Frontal cortex (tissue), 4 donors: ENCODE results near the gene SLC5A9. TPM values are rescaled to one million over a fixed set of nuclear protein-coding genes. Genes with fewer than 3 reads are reported as not detected.

Source experiments
- DNase-seq, 2 donors: peaks; one replicate each; pipeline ENCODE4 v3.0.0; 2012; ENCODE audit warnings: low spot score in 2 of 2
- FAIRE-seq: peaks from 2 replicates; lab custom pipeline; 2012; peaks lifted over from hg19 to GRCh38; lab: Jason Lieb, UNC
- total RNA-seq: library from RNA; depleted of rRNA; stranded (reverse); fragments of >200 nt; gene quantifications from one replicate; pipeline ENCODE4 v1.2.3, GENCODE V29; 2014
- donor health status: control.
- donor health status: control.
- donor health status: control.

The SLC5A9 gene
- not detected for total RNA-seq

- DNase-seq, result no peak
- no peak for FAIRE-seq
These were observed at the start of gene SLC5A9 for GRCh38 chr1:48222501-48223242. Gene SLC5A9, plus strand, starts transcription at chr1:48222716. Its CDS starts 21 bp downstream, at chr1:48222737.

DNA sequence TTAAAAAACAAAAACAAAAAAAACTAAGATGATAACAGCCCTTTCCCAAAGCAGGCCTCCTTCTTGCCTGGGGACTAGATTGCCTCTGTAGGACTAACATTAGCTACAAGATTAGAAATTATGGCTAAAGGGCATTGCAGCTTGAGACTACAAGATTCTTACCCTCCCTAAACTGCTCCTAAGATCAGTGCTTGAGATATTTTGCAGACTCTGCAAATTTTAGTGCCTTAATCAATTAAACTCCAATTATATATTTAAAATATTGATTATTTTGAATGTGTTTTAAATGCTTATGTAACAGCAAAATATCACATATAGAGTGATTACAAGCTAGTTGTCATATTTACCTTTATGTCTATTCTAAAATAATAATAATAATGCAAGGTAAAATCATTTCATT lies 47.4 kb upstream of the SLC5A9 start:
- DNase-seq, result no peak
- no peak for FAIRE-seq

GRCh38 chr1:48177257-48177656 lies 45.3 kb upstream of the SLC5A9 start:
- DNase-seq, result no peak
- FAIRE-seq, result no peak

DNA sequence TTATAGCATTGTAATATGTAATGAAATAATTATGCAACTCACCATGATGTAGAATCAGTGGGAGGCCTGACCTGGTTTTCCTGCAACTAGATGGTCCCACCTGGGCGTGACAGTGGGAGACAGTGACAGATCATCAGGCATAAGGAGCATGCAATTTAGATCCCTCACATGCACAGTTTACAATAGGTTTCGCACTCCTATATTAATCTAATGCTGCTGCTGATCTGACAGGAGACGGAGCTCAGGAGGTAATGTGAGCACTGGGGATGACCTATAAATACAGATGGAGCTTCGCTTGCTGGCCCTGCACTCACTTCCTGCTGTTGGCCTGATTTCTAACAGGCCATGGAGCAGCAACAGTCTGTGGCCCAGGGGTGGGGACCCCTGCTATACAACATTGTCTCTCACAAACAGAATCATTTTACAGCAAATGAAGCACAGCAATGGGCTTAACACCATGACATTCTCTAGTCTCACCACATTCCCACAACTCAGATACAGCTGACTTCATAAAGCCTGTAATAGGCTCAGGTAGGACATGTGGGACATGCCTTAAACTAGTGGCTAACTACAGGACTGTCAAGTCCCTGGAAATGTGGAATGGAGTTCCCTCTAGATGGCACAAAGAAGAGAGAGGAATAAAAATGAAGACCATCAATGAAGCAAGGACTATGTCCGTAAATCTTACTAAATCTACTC lies 40.7 kb upstream of the SLC5A9 start:
- FAIRE-seq (no peak), DNase-seq (no peak)

GRCh38 chr1:48182439-48182838 lies 40.1 kb upstream of the SLC5A9 start:
- DNase-seq (no peak), FAIRE-seq (no peak)

GRCh38 chr1:48186306-48186839 lies 36.1 kb upstream of the SLC5A9 start:
- FAIRE-seq, result no peak

GRCh38 chr1:48187969-48188563 lies 34.5 kb upstream of the SLC5A9 start:
- FAIRE-seq (no peak), DNase-seq (no peak)

More at GRCh38 chr1:48186306-48186839, 36.1 kb upstream of the SLC5A9 start:
- no peak for DNase-seq

- no peak for FAIRE-seq
- DNase-seq, result no peak
These were observed 31.6 kb upstream of the SLC5A9 start for GRCh38 chr1:48190881-48191280.

- no peak for DNase-seq
- no peak for FAIRE-seq
These were observed 27.7 kb upstream of the SLC5A9 start for GRCh38 chr1:48194801-48195200.

DNA sequence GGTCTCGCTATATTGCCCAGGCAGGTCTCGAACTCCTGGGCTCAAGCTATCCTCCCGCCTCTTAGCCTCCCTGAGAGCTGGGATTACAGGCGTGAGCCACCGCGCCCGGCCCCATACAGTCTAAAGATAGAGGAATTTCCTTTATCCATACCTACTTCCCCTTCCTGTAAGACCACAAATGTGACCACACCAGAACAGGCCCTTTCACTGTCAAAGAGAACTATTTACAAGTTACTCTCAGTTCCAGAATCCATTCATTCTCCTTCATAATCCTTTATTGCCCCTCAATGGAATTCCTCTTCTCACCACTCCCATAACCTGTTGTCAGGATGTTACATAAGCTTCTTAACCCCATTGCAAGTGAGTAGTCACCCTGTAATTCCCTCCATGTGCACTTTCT lies 26.3 kb upstream of the SLC5A9 start:
- DNase-seq (no peak), FAIRE-seq (no peak)

GRCh38 chr1:48198970-48199369 lies 23.5 kb upstream of the SLC5A9 start:
- FAIRE-seq (no peak), DNase-seq (no peak)

- no peak for FAIRE-seq
- DNase-seq, result no peak
These were observed 22.2 kb upstream of the SLC5A9 start for GRCh38 chr1:48200166-48200900.

DNA sequence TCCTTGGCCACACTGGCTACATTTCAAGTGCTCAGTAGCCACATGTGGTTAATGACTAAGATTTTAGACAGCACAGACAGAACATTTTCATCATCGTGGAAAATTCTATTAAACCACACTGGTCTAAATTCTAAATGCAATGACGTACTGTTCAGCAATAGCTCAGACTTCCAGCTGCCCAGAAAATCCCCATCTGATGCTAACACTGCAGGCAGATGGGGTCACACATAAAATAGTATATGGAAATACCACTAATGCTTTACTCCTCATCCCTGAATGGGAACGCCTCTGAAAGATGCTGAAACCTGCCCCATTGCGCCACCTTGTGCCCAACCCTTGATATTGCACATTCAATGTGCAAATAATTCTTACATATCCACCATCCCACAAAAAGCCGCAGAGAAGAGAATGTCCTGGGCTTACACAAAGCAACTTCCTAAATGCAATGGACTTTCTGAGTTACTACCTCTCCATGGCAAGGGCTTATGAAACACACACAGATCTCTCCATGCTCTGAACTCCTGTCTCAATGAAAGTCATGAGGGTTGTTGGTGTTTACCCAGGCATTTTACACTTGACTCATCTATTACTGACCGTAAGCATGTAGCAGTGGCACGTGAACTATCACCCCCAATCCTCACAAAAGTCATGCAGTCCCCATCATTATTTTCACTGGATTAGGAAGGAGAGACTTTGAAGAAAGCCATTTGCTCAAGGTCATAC lies 20.3 kb upstream of the SLC5A9 start:
- FAIRE-seq (no peak), DNase-seq (peak in 1 of 2 donors; percentile 38)

DNA sequence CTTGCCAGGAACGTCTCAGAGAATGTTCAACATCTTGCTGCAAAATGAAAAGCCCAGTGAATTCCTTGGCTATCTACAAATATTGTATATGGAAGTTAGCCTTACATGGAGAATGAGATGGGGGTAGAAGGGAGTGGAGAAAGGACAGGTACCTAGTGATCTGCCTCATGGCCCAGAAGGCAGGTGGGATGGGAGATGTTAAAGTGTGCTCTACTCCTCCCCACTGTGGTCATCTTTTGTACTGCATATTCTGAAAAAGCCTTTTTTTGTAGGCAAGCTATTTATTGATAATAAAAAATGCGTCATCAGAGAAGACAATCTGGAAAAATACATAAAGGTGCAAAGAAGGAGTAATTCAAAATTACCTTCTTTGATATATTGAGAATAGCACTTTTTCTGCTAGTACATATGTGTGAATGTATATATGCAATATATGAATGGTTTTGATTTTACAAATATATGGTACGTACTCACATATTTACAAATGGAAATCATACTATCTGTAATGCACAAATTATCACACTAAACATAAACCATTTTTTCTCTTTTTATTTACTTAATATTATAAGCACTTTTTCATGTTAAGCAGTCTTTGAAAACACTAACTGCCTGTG lies 19.1 kb upstream of the SLC5A9 start:
- DNase-seq (peak in 1 of 2 donors; percentile 21), FAIRE-seq (no peak)

DNA sequence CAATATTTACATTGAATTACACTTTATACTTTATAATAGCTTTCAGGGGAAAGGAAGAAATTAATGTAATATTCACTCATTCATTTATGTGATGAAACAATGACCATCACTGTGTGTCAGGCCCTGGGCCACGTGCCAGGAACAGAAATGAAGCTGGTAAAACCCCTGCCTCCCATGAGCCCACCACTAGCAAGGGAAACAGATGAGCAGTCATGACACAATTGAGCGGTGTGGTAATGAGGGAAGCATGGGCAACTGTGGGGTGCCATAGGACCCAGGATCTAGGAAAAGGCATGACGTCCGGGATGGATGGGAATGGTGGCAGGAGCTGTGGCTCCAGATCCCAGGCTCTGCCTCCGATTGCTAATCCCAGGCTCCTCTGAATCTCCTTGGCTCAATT lies 17.0 kb upstream of the SLC5A9 start:
- DNase-seq, result no peak
- no peak for FAIRE-seq

- no peak for FAIRE-seq
- no peak for DNase-seq
These were observed 16.1 kb upstream of the SLC5A9 start for GRCh38 chr1:48206371-48206770.

DNA sequence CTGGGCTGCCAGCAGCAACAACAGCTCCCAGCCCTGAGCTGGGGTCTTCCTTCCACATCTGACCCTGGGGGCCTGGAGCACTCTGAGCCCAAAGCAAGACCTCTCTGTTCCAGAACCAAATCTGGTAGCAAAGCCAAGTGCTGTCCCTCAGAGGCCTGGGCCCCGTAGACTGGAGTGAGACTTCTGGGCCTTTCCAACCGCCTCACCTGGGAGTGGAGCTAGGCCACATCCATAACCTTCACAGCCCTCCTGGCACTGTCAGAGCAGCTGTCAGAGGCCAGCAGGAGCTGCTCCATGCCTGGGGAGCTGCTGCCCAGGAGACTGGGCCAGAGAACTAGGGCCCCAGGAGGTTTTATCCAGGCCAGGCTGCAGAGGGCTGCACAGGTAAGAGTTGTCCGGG lies 15.4 kb upstream of the SLC5A9 start:
- DNase-seq, result no peak
- FAIRE-seq, result no peak

DNA sequence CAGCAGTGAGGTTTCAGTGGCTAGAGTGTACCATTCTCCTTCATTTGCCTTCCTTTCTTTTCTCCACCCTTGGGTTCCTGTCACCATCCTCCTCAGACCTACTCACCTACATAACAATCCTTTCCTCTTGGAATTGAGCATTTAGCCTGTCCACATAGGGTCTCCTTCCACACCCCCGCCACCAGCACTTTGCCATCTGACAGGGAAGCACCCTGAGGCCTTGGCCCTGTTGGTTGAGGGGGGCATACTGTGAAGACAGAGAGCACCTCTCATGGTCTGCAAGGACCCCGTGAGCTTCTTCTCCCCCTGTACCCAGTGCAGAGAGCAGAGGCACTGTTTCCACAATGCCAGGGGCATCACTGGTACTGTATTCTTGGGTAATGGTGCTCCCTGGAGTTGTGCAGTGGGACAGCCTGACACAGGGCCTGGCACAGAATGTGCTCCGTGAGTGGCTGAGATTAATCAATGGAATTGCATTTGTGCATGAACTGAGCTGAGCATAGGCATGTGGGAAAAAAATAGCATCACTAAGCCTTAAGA lies 14.9 kb upstream of the SLC5A9 start:
- FAIRE-seq (no peak), DNase-seq (no peak)

GRCh38 chr1:48208251-48208650 lies 14.3 kb upstream of the SLC5A9 start:
- DNase-seq, result no peak
- FAIRE-seq, result no peak
